ENCODE data around the gene ALLC. TPM values are rescaled to one million over a fixed set of nuclear protein-coding genes. Genes with fewer than 3 reads are reported as not detected.
"Not testable (repeated sequence)": the region's sequence is repeated elsewhere in the genome, so short reads cannot be mapped to it uniquely, and the experiment has no call there.

Gene ALLC
- not detected in 2 replicates for total RNA-seq

- intact Hi-C loops (cut with micrococcal nuclease), result no loop called here
Observed at GRCh38 chr2:3657881-3658280, at the start of gene ALLC. TSS of gene ALLC (plus strand) at chr2:3658200. CDS start at chr2:3671158, 12,958 bp downstream.

GRCh38 chr2:3608373-3609278 lies 49.4 kb upstream of the ALLC start:
- intact Hi-C loops (cut with micrococcal nuclease), result loop anchor here (5.0 kb wide), 1 partner anchor 44 kb away; no protein-coding TSS in a partner anchor

- intact Hi-C loops (cut with micrococcal nuclease), result loop anchor here (5.0 kb wide), 1 partner anchor 43 kb away; no protein-coding TSS in a partner anchor
Observed at GRCh38 chr2:3609279-3609673, 48.7 kb upstream of the ALLC start.

GRCh38 chr2:3610415-3610814 lies 47.6 kb upstream of the ALLC start:
- intact Hi-C loops (cut with micrococcal nuclease), result no loop called here

GRCh38 chr2:3610881-3611505 lies 47.0 kb upstream of the ALLC start:
- intact Hi-C loops (cut with micrococcal nuclease), result no loop called here

GRCh38 chr2:3611589-3611988 lies 46.4 kb upstream of the ALLC start:
- intact Hi-C loops (cut with micrococcal nuclease), result no loop called here

GRCh38 chr2:3612639-3613523 lies 45.1 kb upstream of the ALLC start:
- intact Hi-C loops (cut with micrococcal nuclease), result no loop called here

GRCh38 chr2:3613524-3613905 lies 44.5 kb upstream of the ALLC start:
- intact Hi-C loops (cut with micrococcal nuclease), result no loop called here

GRCh38 chr2:3614743-3615142 lies 43.3 kb upstream of the ALLC start:
- intact Hi-C loops (cut with micrococcal nuclease), result not testable (repeated sequence)

GRCh38 chr2:3615541-3616200 lies 42.3 kb upstream of the ALLC start:
- intact Hi-C loops (cut with micrococcal nuclease), result not testable (repeated sequence)

- intact Hi-C loops (cut with micrococcal nuclease), result not testable (repeated sequence)
Observed at GRCh38 chr2:3616435-3617197, 41.4 kb upstream of the ALLC start.

GRCh38 chr2:3617198-3617890 lies 40.7 kb upstream of the ALLC start:
- intact Hi-C loops (cut with micrococcal nuclease), result no loop called here

- intact Hi-C loops (cut with micrococcal nuclease), result no loop called here
Observed at GRCh38 chr2:3618367-3618766, 39.6 kb upstream of the ALLC start.

- intact Hi-C loops (cut with micrococcal nuclease), result no loop called here
Observed at GRCh38 chr2:3619033-3619432, 39.0 kb upstream of the ALLC start.

- intact Hi-C loops (cut with micrococcal nuclease), result not testable (repeated sequence)
Observed at GRCh38 chr2:3619661-3620060, 38.3 kb upstream of the ALLC start.

- intact Hi-C loops (cut with micrococcal nuclease), result no loop called here
Observed at GRCh38 chr2:3620834-3621233, 37.2 kb upstream of the ALLC start.

GRCh38 chr2:3622967-3623366 lies 35.0 kb upstream of the ALLC start:
- intact Hi-C loops (cut with micrococcal nuclease), result no loop called here

GRCh38 chr2:3624059-3624794 lies 33.8 kb upstream of the ALLC start:
- intact Hi-C loops (cut with micrococcal nuclease), result no loop called here

GRCh38 chr2:3625186-3625585 lies 32.8 kb upstream of the ALLC start:
- intact Hi-C loops (cut with micrococcal nuclease), result no loop called here
